ENCODE data around the gene CDC42BPB.

The CDC42BPB gene

GRCh38 chr14:102951034-102951433 lies 106.3 kb downstream of the CDC42BPB start:
- TF ChIP-seq JUND (IDR thresholded peaks at IDR 0.05; ENCODE audit: low read depth): no peak
- no peak for DNase-seq (ENCODE audit: low read depth in 1 of 2, low spot score in 1 of 2)
- in situ Hi-C loops (cut with HindIII; ENCODE audit: low pct_unique_long_range_greater_than_20kb, low sequenced_read_pairs): no loop called here

GRCh38 chr14:102949801-102950451 lies 107.4 kb downstream of the CDC42BPB start:
- in situ Hi-C loops (cut with HindIII; ENCODE audit: low pct_unique_long_range_greater_than_20kb, low sequenced_read_pairs): no loop called here
- no peak for TF ChIP-seq JUND (IDR thresholded peaks at IDR 0.05; ENCODE audit: low read depth)
- DNase-seq (ENCODE audit: low read depth in 1 of 2, low spot score in 1 of 2): no peak

- in situ Hi-C loops (cut with HindIII; ENCODE audit: low pct_unique_long_range_greater_than_20kb, low sequenced_read_pairs): no loop called here
- DNase-seq (ENCODE audit: low read depth in 1 of 2, low spot score in 1 of 2): no peak
- TF ChIP-seq JUND (IDR thresholded peaks at IDR 0.05; ENCODE audit: low read depth): no peak
These were observed 108.1 kb downstream of the CDC42BPB start for GRCh38 chr14:102949062-102949800.

GRCh38 chr14:102948698-102949061 lies 108.7 kb downstream of the CDC42BPB start:
- in situ Hi-C loops (cut with HindIII; ENCODE audit: low pct_unique_long_range_greater_than_20kb, low sequenced_read_pairs): no loop called here
- no peak for DNase-seq (ENCODE audit: low read depth in 1 of 2, low spot score in 1 of 2)
- no peak for TF ChIP-seq JUND (IDR thresholded peaks at IDR 0.05; ENCODE audit: low read depth)

GRCh38 chr14:102947321-102948103 lies 109.8 kb downstream of the CDC42BPB start:
- TF ChIP-seq JUND (IDR thresholded peaks at IDR 0.05; ENCODE audit: low read depth): no peak
- DNase-seq (ENCODE audit: low read depth in 1 of 2, low spot score in 1 of 2): no peak
- in situ Hi-C loops (cut with HindIII; ENCODE audit: low pct_unique_long_range_greater_than_20kb, low sequenced_read_pairs): no loop called here

GRCh38 chr14:102945346-102946130 lies 111.8 kb downstream of the CDC42BPB start:
- no peak for TF ChIP-seq JUND (IDR thresholded peaks at IDR 0.05; ENCODE audit: low read depth)
- in situ Hi-C loops (cut with HindIII; ENCODE audit: low pct_unique_long_range_greater_than_20kb, low sequenced_read_pairs): no loop called here
- DNase-seq (ENCODE audit: low read depth in 1 of 2, low spot score in 1 of 2): no peak

GRCh38 chr14:102944448-102945330 lies 112.7 kb downstream of the CDC42BPB start:
- DNase-seq (ENCODE audit: low read depth in 1 of 2, low spot score in 1 of 2): no peak
- TF ChIP-seq JUND (IDR thresholded peaks at IDR 0.05; ENCODE audit: low read depth): no peak
- in situ Hi-C loops (cut with HindIII; ENCODE audit: low pct_unique_long_range_greater_than_20kb, low sequenced_read_pairs): no loop called here

GRCh38 chr14:102943979-102944378 lies 113.4 kb downstream of the CDC42BPB start:
- no peak for TF ChIP-seq JUND (IDR thresholded peaks at IDR 0.05; ENCODE audit: low read depth)
- in situ Hi-C loops (cut with HindIII; ENCODE audit: low pct_unique_long_range_greater_than_20kb, low sequenced_read_pairs): no loop called here
- no peak for DNase-seq (ENCODE audit: low read depth in 1 of 2, low spot score in 1 of 2)

- in situ Hi-C loops (cut with HindIII; ENCODE audit: low pct_unique_long_range_greater_than_20kb, low sequenced_read_pairs): no loop called here
- no peak for TF ChIP-seq JUND (IDR thresholded peaks at IDR 0.05; ENCODE audit: low read depth)
- DNase-seq (ENCODE audit: low read depth in 1 of 2, low spot score in 1 of 2): no peak
These were observed 113.9 kb downstream of the CDC42BPB start for GRCh38 chr14:102943454-102943853.

GRCh38 chr14:102942069-102942468 lies 115.3 kb downstream of the CDC42BPB start:
- in situ Hi-C loops (cut with HindIII; ENCODE audit: low pct_unique_long_range_greater_than_20kb, low sequenced_read_pairs): no loop called here
- no peak for TF ChIP-seq JUND (IDR thresholded peaks at IDR 0.05; ENCODE audit: low read depth)

GRCh38 chr14:102941419-102942011 lies 115.8 kb downstream of the CDC42BPB start:
- TF ChIP-seq JUND (IDR thresholded peaks at IDR 0.05; ENCODE audit: low read depth): no peak
- in situ Hi-C loops (cut with HindIII; ENCODE audit: low pct_unique_long_range_greater_than_20kb, low sequenced_read_pairs): no loop called here
- no peak for DNase-seq (ENCODE audit: low read depth in 1 of 2, low spot score in 1 of 2)

More at GRCh38 chr14:102942069-102942468, 115.3 kb downstream of the CDC42BPB start:
- no peak for DNase-seq (ENCODE audit: low read depth in 1 of 2, low spot score in 1 of 2)

All from T47D (cell line).